ENCODE measurements around the gene APC2.

GRCh38 chr19:1410136-1410786 is 39.7 kb upstream of the APC2 start:
- no peak for TF ChIP-seq CTCF (IDR thresholded peaks at IDR 0.05; ENCODE audit: low read depth, low read length, poor library complexity, severe bottlenecking)
- TF ChIP-seq EZH2phosphoT487 (IDR thresholded peaks at IDR 0.05; ENCODE audit: borderline replicate concordance, low read length): no peak

All from DOHH2 (cell line).